ENCODE measurements around the gene ZNF664. TPM values are rescaled to one million over a fixed set of nuclear protein-coding genes. Genes with fewer than 3 reads are reported as not detected.

ZNF664 gene
- polyA plus RNA-seq, 1 donor from 2014 or later = 146 TPM

DNA sequence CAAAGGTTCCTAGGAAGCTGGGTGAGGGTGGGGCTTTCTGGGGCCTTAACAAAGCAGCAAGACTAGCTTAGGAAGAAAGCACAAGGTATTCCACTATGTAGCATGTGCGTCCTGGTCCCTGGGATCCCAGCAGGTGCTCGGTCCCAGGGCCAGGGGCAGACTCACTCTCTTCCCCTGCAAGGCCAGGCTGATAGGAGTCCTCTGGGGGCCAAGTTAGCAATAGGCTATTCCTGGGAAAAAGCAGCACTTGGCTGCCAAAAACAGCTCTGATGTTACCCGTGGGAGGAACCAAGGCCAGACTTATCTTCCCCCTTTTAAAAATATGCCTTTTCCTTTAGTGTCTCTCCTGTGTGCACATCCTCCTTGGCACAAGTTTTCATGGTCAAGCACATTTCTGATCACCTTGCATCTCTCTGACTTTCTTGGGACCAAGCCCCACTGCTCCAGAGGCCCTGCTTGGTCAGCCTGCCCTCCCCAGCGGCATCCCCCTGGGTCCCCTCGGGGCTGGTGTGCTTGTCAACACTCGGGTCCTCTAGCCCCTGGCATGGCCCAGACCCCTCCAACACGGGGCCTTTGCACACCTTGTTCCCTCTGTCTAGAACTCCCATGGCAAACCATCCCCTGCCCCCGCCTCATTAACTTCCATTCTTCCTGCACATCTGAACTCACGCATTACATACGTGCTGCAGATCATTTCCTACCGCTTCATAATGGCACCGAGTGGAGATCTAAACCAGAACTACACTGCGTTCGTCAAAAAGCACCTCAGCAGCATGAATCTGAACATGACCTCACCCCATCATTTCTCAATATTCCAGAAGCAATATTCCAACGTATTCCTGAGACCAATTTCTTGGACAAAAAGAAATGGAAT lies 22.3 kb upstream of the ZNF664 start:
- TF ChIP-seq, protein P1, sequence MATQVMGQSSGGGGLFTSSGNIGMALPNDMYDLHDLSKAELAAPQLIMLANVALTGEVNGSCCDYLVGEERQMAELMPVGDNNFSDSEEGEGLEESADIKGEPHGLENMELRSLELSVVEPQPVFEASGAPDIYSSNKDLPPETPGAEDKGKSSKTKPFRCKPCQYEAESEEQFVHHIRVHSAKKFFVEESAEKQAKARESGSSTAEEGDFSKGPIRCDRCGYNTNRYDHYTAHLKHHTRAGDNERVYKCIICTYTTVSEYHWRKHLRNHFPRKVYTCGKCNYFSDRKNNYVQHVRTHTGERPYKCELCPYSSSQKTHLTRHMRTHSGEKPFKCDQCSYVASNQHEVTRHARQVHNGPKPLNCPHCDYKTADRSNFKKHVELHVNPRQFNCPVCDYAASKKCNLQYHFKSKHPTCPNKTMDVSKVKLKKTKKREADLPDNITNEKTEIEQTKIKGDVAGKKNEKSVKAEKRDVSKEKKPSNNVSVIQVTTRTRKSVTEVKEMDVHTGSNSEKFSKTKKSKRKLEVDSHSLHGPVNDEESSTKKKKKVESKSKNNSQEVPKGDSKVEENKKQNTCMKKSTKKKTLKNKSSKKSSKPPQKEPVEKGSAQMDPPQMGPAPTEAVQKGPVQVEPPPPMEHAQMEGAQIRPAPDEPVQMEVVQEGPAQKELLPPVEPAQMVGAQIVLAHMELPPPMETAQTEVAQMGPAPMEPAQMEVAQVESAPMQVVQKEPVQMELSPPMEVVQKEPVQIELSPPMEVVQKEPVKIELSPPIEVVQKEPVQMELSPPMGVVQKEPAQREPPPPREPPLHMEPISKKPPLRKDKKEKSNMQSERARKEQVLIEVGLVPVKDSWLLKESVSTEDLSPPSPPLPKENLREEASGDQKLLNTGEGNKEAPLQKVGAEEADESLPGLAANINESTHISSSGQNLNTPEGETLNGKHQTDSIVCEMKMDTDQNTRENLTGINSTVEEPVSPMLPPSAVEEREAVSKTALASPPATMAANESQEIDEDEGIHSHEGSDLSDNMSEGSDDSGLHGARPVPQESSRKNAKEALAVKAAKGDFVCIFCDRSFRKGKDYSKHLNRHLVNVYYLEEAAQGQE (IDR thresholded peaks at IDR 0.05; ENCODE audit: borderline replicate concordance) = no peak
- TF ChIP-seq TAF1 (IDR thresholded peaks at IDR 0.05; ENCODE audit: low read depth) (no peak), EZH2 (IDR thresholded peaks at IDR 0.05; ENCODE audit: borderline replicate concordance, insufficient read depth, low read length, poor library complexity, severe bottlenecking) (no peak)
- no peaks in the 10 kb centered on the region for H3K27me3 ChIP-seq (ENCODE audit: insufficient read depth, low read depth, low read length)
- H3K9me3 ChIP-seq (ENCODE audit: low read length) = peaks cover 4% of the 10 kb centered on the region

DNA sequence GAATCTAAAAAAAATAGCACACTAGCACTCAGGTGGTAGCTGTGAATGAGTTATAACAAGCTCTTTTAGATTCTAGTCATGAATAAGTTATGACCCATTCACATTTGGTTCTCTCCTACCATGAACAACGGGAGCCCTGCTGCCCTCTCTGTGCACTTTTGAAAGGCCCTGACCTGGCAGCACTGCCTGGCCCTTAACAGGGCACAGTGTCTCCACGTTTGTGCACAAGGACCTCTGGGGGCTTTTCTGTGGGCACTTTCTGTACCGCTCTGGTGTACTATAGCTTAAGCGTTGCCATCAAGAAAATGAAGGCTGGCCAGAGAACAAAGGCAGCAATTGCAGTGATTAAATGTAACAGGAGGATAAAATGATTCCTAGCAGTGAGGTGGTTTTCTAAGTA lies 21.5 kb upstream of the ZNF664 start:
- no peaks in the 10 kb centered on the region for H3K9me2 ChIP-seq (ENCODE audit: insufficient read depth, low read length)
- no peak overlapping the region for H2AFZ ChIP-seq (ENCODE audit: low read depth, low read length)
- peaks cover 4% of the 10 kb centered on the region for H3K9me3 ChIP-seq (ENCODE audit: low read length)
- H3F3A ChIP-seq (ENCODE audit: insufficient read depth, low read length, poor library complexity, severe bottlenecking) = peaks cover 3% of the 10 kb centered on the region
- H3K4me3 ChIP-seq (ENCODE audit: low read length) = no peak overlapping the region
- H3K27me3 ChIP-seq (ENCODE audit: insufficient read depth, low read depth, low read length) = no peaks in the 10 kb centered on the region
- no peaks in the 10 kb centered on the region for H3K36me3 ChIP-seq (ENCODE audit: insufficient read depth, low read length)
- no peaks in the 10 kb centered on the region for H4K20me1 ChIP-seq (ENCODE audit: insufficient read depth)
- H3K27ac ChIP-seq (ENCODE audit: low read length) = no peak overlapping the region
- no peak overlapping the region for H3K9ac ChIP-seq (ENCODE audit: low read length)
- H3K4me2 ChIP-seq (ENCODE audit: low read length) = no peak overlapping the region
- TF ChIP-seq EZH2 (IDR thresholded peaks at IDR 0.05; ENCODE audit: borderline replicate concordance, insufficient read depth, low read length, poor library complexity, severe bottlenecking) (no peak), MXI1 (conservative IDR thresholded peaks at IDR 0.05; ENCODE audit: poor library complexity, severe bottlenecking) (no peak), SMC3 (conservative IDR thresholded peaks at IDR 0.05; ENCODE audit: poor library complexity) (no peak), RAD21 (conservative IDR thresholded peaks at IDR 0.05) (no peak), TAF1 (IDR thresholded peaks at IDR 0.05; ENCODE audit: low read depth) (no peak), POLR2AphosphoS5 (IDR thresholded peaks at IDR 0.05) (no peak), EP300 (conservative IDR thresholded peaks at IDR 0.05; ENCODE audit: poor library complexity, severe bottlenecking) (no peak)
- TF ChIP-seq, protein P2, sequence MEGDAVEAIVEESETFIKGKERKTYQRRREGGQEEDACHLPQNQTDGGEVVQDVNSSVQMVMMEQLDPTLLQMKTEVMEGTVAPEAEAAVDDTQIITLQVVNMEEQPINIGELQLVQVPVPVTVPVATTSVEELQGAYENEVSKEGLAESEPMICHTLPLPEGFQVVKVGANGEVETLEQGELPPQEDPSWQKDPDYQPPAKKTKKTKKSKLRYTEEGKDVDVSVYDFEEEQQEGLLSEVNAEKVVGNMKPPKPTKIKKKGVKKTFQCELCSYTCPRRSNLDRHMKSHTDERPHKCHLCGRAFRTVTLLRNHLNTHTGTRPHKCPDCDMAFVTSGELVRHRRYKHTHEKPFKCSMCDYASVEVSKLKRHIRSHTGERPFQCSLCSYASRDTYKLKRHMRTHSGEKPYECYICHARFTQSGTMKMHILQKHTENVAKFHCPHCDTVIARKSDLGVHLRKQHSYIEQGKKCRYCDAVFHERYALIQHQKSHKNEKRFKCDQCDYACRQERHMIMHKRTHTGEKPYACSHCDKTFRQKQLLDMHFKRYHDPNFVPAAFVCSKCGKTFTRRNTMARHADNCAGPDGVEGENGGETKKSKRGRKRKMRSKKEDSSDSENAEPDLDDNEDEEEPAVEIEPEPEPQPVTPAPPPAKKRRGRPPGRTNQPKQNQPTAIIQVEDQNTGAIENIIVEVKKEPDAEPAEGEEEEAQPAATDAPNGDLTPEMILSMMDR (IDR thresholded peaks at IDR 0.05; ENCODE audit: poor library complexity, severe bottlenecking) = no peak
- TF ChIP-seq, protein P1 (IDR thresholded peaks at IDR 0.05; ENCODE audit: borderline replicate concordance) = no peak
- H3K79me2 ChIP-seq (replicated peaks; ENCODE audit: insufficient read depth, low read length) = peaks cover 20% of the 10 kb centered on the region

More for the DNA sequence above, 22.3 kb upstream of the ZNF664 start:
- Histone ChIP-seq H3K9ac (ENCODE audit: low read length) (no peak overlapping the region), H3F3A (ENCODE audit: insufficient read depth, low read length, poor library complexity, severe bottlenecking) (peaks cover 3% of the 10 kb centered on the region), H3K4me3 (ENCODE audit: low read length) (no peak overlapping the region), H4K20me1 (ENCODE audit: insufficient read depth) (no peaks in the 10 kb centered on the region), H3K36me3 (ENCODE audit: insufficient read depth, low read length) (no peaks in the 10 kb centered on the region), H2AFZ (ENCODE audit: low read depth, low read length) (no peak overlapping the region), H3K79me2 (replicated peaks; ENCODE audit: insufficient read depth, low read length) (peaks cover 20% of the 10 kb centered on the region), H3K27ac (ENCODE audit: low read length) (no peak overlapping the region), H3K9me2 (ENCODE audit: insufficient read depth, low read length) (no peaks in the 10 kb centered on the region), H3K4me2 (ENCODE audit: low read length) (no peak overlapping the region)
